ENCODE data around the gene DOCK1. TPM values are rescaled to one million over a fixed set of nuclear protein-coding genes. Genes with fewer than 3 reads are reported as not detected.

Gene DOCK1
- polyA plus RNA-seq, 1 experiment: 37.9 TPM

- CTCF ChIA-PET: interaction anchor here (2.8 kb wide), 1 partner anchor 9 kb away, joined by 15 read pairs; no protein-coding TSS in a partner anchor
- DNase-seq (ENCODE audit: low read depth, low spot score): no peak
- TF ChIP-seq, protein P1, sequence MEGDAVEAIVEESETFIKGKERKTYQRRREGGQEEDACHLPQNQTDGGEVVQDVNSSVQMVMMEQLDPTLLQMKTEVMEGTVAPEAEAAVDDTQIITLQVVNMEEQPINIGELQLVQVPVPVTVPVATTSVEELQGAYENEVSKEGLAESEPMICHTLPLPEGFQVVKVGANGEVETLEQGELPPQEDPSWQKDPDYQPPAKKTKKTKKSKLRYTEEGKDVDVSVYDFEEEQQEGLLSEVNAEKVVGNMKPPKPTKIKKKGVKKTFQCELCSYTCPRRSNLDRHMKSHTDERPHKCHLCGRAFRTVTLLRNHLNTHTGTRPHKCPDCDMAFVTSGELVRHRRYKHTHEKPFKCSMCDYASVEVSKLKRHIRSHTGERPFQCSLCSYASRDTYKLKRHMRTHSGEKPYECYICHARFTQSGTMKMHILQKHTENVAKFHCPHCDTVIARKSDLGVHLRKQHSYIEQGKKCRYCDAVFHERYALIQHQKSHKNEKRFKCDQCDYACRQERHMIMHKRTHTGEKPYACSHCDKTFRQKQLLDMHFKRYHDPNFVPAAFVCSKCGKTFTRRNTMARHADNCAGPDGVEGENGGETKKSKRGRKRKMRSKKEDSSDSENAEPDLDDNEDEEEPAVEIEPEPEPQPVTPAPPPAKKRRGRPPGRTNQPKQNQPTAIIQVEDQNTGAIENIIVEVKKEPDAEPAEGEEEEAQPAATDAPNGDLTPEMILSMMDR (IDR thresholded peaks at IDR 0.05; ENCODE audit: low read depth, low read length): no peak
- no peak overlapping the region for H3K4me3 ChIP-seq (ENCODE audit: low read depth, low read length)
- POLR2A ChIA-PET: no interaction called here
- no peak overlapping the region for H3K27ac ChIP-seq (ENCODE audit: low read depth, low read length)
- H3K9me3 ChIP-seq (ENCODE audit: control insufficient read depth, insufficient read depth, low read length): no peaks in the 10 kb centered on the region
- peaks cover 8% of the 10 kb centered on the region for H3K27me3 ChIP-seq (ENCODE audit: control insufficient read depth, insufficient read depth, low read length)
These were observed 293.1 kb downstream of the DOCK1 start for GRCh38 chr10:127198307-127198706.

- Histone ChIP-seq H3K4me3 (ENCODE audit: low read depth, low read length) (no peak overlapping the region), H3K9me3 (ENCODE audit: control insufficient read depth, insufficient read depth, low read length) (no peaks in the 10 kb centered on the region), H3K27me3 (ENCODE audit: control insufficient read depth, insufficient read depth, low read length) (peaks cover 8% of the 10 kb centered on the region), H3K27ac (ENCODE audit: low read depth, low read length) (no peak overlapping the region)
- CTCF ChIA-PET: interaction anchor here (0.6 to 2.8 kb wide), 2 partner anchors 9 to 873 kb away, joined by 4 to 15 read pairs; no protein-coding TSS in a partner anchor
- TF ChIP-seq, protein P1 (IDR thresholded peaks at IDR 0.05; ENCODE audit: low read depth, low read length): no peak
- no peak for DNase-seq (ENCODE audit: low read depth, low spot score)
- POLR2A ChIA-PET: no interaction called here
These were observed 293.5 kb downstream of the DOCK1 start for GRCh38 chr10:127198721-127199120.

- Histone ChIP-seq H3K27me3 (ENCODE audit: control insufficient read depth, insufficient read depth, low read length) (no peaks in the 10 kb centered on the region), H3K4me3 (ENCODE audit: low read depth, low read length) (no peak overlapping the region), H3K9me3 (ENCODE audit: control insufficient read depth, insufficient read depth, low read length) (no peaks in the 10 kb centered on the region), H3K27ac (ENCODE audit: low read depth, low read length) (no peak overlapping the region)
- CTCF ChIA-PET: no interaction called here
- POLR2A ChIA-PET: no interaction called here
- TF ChIP-seq, protein P1 (IDR thresholded peaks at IDR 0.05; ENCODE audit: low read depth, low read length): no peak
- DNase-seq (ENCODE audit: low read depth, low spot score): no peak
These were observed 295.4 kb downstream of the DOCK1 start for GRCh38 chr10:127200646-127201045.

- H3K27ac ChIP-seq (ENCODE audit: low read depth, low read length): no peak overlapping the region
- TF ChIP-seq, protein P1 (IDR thresholded peaks at IDR 0.05; ENCODE audit: low read depth, low read length): no peak
- H3K9me3 ChIP-seq (ENCODE audit: control insufficient read depth, insufficient read depth, low read length): no peaks in the 10 kb centered on the region
- H3K27me3 ChIP-seq (ENCODE audit: control insufficient read depth, insufficient read depth, low read length): no peaks in the 10 kb centered on the region
- no peak overlapping the region for H3K4me3 ChIP-seq (ENCODE audit: low read depth, low read length)
- POLR2A ChIA-PET: no interaction called here
- CTCF ChIA-PET: no interaction called here
- DNase-seq (ENCODE audit: low read depth, low spot score): no peak
These were observed 297.8 kb downstream of the DOCK1 start for GRCh38 chr10:127203067-127203466.

GRCh38 chr10:127207081-127207480, 301.9 kb downstream of the DOCK1 start:
- ChIA-PET POLR2A (no interaction called here), CTCF (interaction anchor here (0.6 to 3.1 kb wide), 2 partner anchors 10 to 274 kb away, joined by 4 to 15 read pairs; partner anchors contain the start of gene INSYN2A)
- Histone ChIP-seq H3K27ac (ENCODE audit: low read depth, low read length) (no peak overlapping the region), H3K27me3 (ENCODE audit: control insufficient read depth, insufficient read depth, low read length) (no peaks in the 10 kb centered on the region), H3K4me3 (ENCODE audit: low read depth, low read length) (no peak overlapping the region), H3K9me3 (ENCODE audit: control insufficient read depth, insufficient read depth, low read length) (no peaks in the 10 kb centered on the region)
- DNase-seq (ENCODE audit: low read depth, low spot score): no peak
- TF ChIP-seq, protein P1 (IDR thresholded peaks at IDR 0.05; ENCODE audit: low read depth, low read length): no peak

Data from AG04450 (cell line).